Measurements from ENCODE around the gene DNM3. TPM values are rescaled to one million over a fixed set of nuclear protein-coding genes. Genes with fewer than 3 reads are reported as not detected.

DNM3 gene
- total and polyA plus RNA-seq, 12 donors, result 7.2 to 78.6 (median 18.4) TPM

- H3K4me1 ChIP-seq (replicated peaks in 1 of 2), result no peaks in the 10 kb centered on the region
- H3K27ac ChIP-seq, result no peak overlapping the region
- H3K4me3 ChIP-seq, result no peak overlapping the region
- WGBS, 4 donors, result 82 to 95% (median 92%) methylated on average over 4 of the region's 4 CpGs
- TF ChIP-seq POLR2A (IDR thresholded peaks at IDR 0.05), result no peak
- TF ChIP-seq CTCF (IDR thresholded peaks at IDR 0.05), result no peak
- DNase-seq, result no peak
- H3K9me3 ChIP-seq (replicated peaks in 1 of 3), result no peaks in the 10 kb centered on the region
- intact Hi-C loops (cut with DNase I), result loop anchor here in 1 of 2 donors (10.0 kb wide), 1 partner anchor 115 kb away; no protein-coding TSS in a partner anchor
- no peaks in the 10 kb centered on the region for H3K36me3 ChIP-seq (replicated peaks in 1 of 2)
- no peaks in the 10 kb centered on the region for H3K27me3 ChIP-seq
These were observed 438.8 kb downstream of the DNM3 start for GRCh38 chr1:172279939-172280636.

- Histone ChIP-seq H3K27ac (no peak overlapping the region), H3K9me3 (replicated peaks in 1 of 3) (no peaks in the 10 kb centered on the region), H3K4me3 (no peak overlapping the region), H3K4me1 (replicated peaks in 1 of 2) (peaks cover 7 to 29% of the 10 kb centered on the region in 2 donors), H3K27me3 (no peaks in the 10 kb centered on the region), H3K36me3 (replicated peaks in 1 of 2) (no peaks in the 10 kb centered on the region)
- 71 to 78% (median 71%) methylated on average over 2 of the region's 2 CpGs for WGBS, 4 donors
- TF ChIP-seq CTCF (IDR thresholded peaks at IDR 0.05) (no peak), POLR2A (IDR thresholded peaks at IDR 0.05) (no peak)
- no peak for DNase-seq
- intact Hi-C loops (cut with DNase I), result loop anchor here in 1 of 2 donors (10.0 kb wide), 1 partner anchor 111 kb away; no protein-coding TSS in a partner anchor
These were observed 442.5 kb downstream of the DNM3 start for GRCh38 chr1:172283766-172284165.

GRCh38 chr1:172286629-172287076 lies 445.4 kb downstream of the DNM3 start:
- H3K4me3 ChIP-seq, result no peak overlapping the region
- WGBS, 4 donors, result 27 to 49% (median 40%) methylated on average over 2 of the region's 2 CpGs
- no peaks in the 10 kb centered on the region for H3K36me3 ChIP-seq (replicated peaks in 1 of 2)
- intact Hi-C loops (cut with DNase I), result loop anchor here in 1 of 2 donors (10.0 kb wide), 1 partner anchor 108 kb away; no protein-coding TSS in a partner anchor
- H3K27ac ChIP-seq, result peak overlapping the region; percentile 19 to 77 (median 55)
- H3K4me1 ChIP-seq (replicated peaks in 1 of 2), result peaks cover 7 to 29% of the 10 kb centered on the region in 2 donors
- DNase-seq, result peak; percentile 42 to 90 (median 75)
- TF ChIP-seq POLR2A (IDR thresholded peaks at IDR 0.05), result peak in 1 of 2 donors; percentile 32
- TF ChIP-seq CTCF (IDR thresholded peaks at IDR 0.05), result peak in 1 of 6 experiments; percentile 16
- no peaks in the 10 kb centered on the region for H3K9me3 ChIP-seq (replicated peaks in 1 of 3)
- no peaks in the 10 kb centered on the region for H3K27me3 ChIP-seq

- no peaks in the 10 kb centered on the region for H3K36me3 ChIP-seq (replicated peaks in 1 of 2)
- H3K9me3 ChIP-seq (replicated peaks in 1 of 3), result no peaks in the 10 kb centered on the region
- peak; percentile 69 to 94 (median 89) for DNase-seq
- intact Hi-C loops (cut with DNase I), result loop anchor here in 1 of 2 donors (10.0 kb wide), 1 partner anchor 108 kb away; no protein-coding TSS in a partner anchor
- TF ChIP-seq CTCF (IDR thresholded peaks at IDR 0.05), result no peak
- no peak for TF ChIP-seq POLR2A (IDR thresholded peaks at IDR 0.05)
- H3K27ac ChIP-seq, result peak overlapping the region; percentile 19 to 77 (median 55)
- H3K4me1 ChIP-seq (replicated peaks in 1 of 2), result peaks cover 7 to 29% of the 10 kb centered on the region in 2 donors
- no peaks in the 10 kb centered on the region for H3K27me3 ChIP-seq
- no peak overlapping the region for H3K4me3 ChIP-seq
These were observed 445.9 kb downstream of the DNM3 start for GRCh38 chr1:172287208-172287607.

Measured in adrenal gland (tissue), 12 donors.